ENCODE data around the gene RNASE4. TPM values are rescaled to one million over a fixed set of nuclear protein-coding genes. Genes with fewer than 3 reads are reported as not detected.

RNASE4 gene
- total RNA-seq, 2 donors from 2014 or later: 41.8 to 47.5 TPM

GRCh38 chr14:20688167-20688839 lies 3.9 kb downstream of the RNASE4 start, which contains the start of gene ANG:
Gene ANG, plus strand, starts transcription at chr14:20688764. Its CDS starts 4,801 bp downstream, at chr14:20693565.
- DNase-seq (no peak), ATAC-seq (no peak)
- Histone ChIP-seq H3K9me3 (no peaks in the 10 kb centered on the region), H3K4me3 (no peak within 1 kb of the TSS), H3K4me1 (peaks cover 60% of the 10 kb centered on the region), H3K27ac (peak within 1 kb of the TSS; percentile 8 to 99 (median 97)), H3K36me3 (replicated peaks in 1 of 2; ENCODE audit: insufficient read depth in 1 of 2, low read depth in 2 of 2) (no peaks in the 10 kb centered on the region), H3K27me3 (no peaks in the 10 kb centered on the region)
- intact Hi-C loops (cut with DNase I): no loop called here
- 35 to 48% methylated on average over 7 of the region's 7 CpGs for WGBS, 2 donors
- TF ChIP-seq POLR2A (IDR thresholded peaks at IDR 0.05) (no peak), CTCF (IDR thresholded peaks at IDR 0.05) (no peak)

GRCh38 chr14:20690848-20691640 lies 6.7 kb downstream of the RNASE4 start:
- Histone ChIP-seq H3K4me1 (peaks cover 43% of the 10 kb centered on the region), H3K27me3 (no peaks in the 10 kb centered on the region), H3K4me3 (no peak overlapping the region), H3K9me3 (no peaks in the 10 kb centered on the region), H3K36me3 (replicated peaks in 1 of 2; ENCODE audit: insufficient read depth in 1 of 2, low read depth in 2 of 2) (peaks cover 0 to 2% of the 10 kb centered on the region in 2 donors), H3K27ac (peak overlapping the region in 2 of 4 donors; percentile 37 to 60)
- no peak for TF ChIP-seq POLR2A (IDR thresholded peaks at IDR 0.05)
- peak; percentile 72 to 97 (median 95) for TF ChIP-seq CTCF (IDR thresholded peaks at IDR 0.05)
- intact Hi-C loops (cut with DNase I): no loop called here
- DNase-seq (peak; percentile 65 to 81 (median 68)), ATAC-seq (peak; percentile 81)
- WGBS, 2 donors: 8 to 9% methylated on average over 9 of the region's 9 CpGs

GRCh38 chr14:20692116-20692751 lies 7.9 kb downstream of the RNASE4 start:
- DNase-seq (no peak), ATAC-seq (no peak)
- WGBS, 2 donors: 84% methylated on average over 7 of the region's 7 CpGs
- no peak overlapping the region for H3K4me3 ChIP-seq
- H3K27ac ChIP-seq: no peak overlapping the region
- H3K36me3 ChIP-seq (replicated peaks in 1 of 2; ENCODE audit: insufficient read depth in 1 of 2, low read depth in 2 of 2): peaks cover 0 to 2% of the 10 kb centered on the region in 2 donors
- peaks cover 37% of the 10 kb centered on the region for H3K4me1 ChIP-seq
- H3K9me3 ChIP-seq: no peaks in the 10 kb centered on the region
- TF ChIP-seq CTCF (IDR thresholded peaks at IDR 0.05) (no peak), POLR2A (IDR thresholded peaks at IDR 0.05) (no peak)
- H3K27me3 ChIP-seq: no peaks in the 10 kb centered on the region
- intact Hi-C loops (cut with DNase I): no loop called here

- no peak for TF ChIP-seq CTCF (IDR thresholded peaks at IDR 0.05)
- TF ChIP-seq POLR2A (IDR thresholded peaks at IDR 0.05): no peak
- Histone ChIP-seq H3K36me3 (replicated peaks in 1 of 2; ENCODE audit: insufficient read depth in 1 of 2, low read depth in 2 of 2) (peaks cover 0 to 6% of the 10 kb centered on the region in 2 donors), H3K4me3 (no peak overlapping the region), H3K9me3 (no peaks in the 10 kb centered on the region), H3K4me1 (no peaks in the 10 kb centered on the region), H3K27me3 (no peaks in the 10 kb centered on the region), H3K27ac (no peak overlapping the region)
- WGBS, 2 donors: 74 to 81% methylated on average over 5 of the region's 5 CpGs
- no peak for DNase-seq
- no peak for ATAC-seq
- intact Hi-C loops (cut with DNase I): loop anchor here (5.0 kb wide), 1 partner anchor 161 kb away; no protein-coding TSS in a partner anchor
Observed at GRCh38 chr14:20696764-20697163, 12.4 kb downstream of the RNASE4 start.
